Adrenal gland (tissue), 12 donors: Measurements from ENCODE around the gene FOXS1. TPM values are rescaled to one million over a fixed set of nuclear protein-coding genes. Genes with fewer than 3 reads are reported as not detected.

ENCODE experiments used
- DNase-seq, 7 donors: peaks; one replicate each; pipeline ENCODE4 v3.0.0-alpha.2; 2019 to 2020
- H3K27ac ChIP-seq, 5 donors: fragments of 200-600 bp; sonication (generic) in 4 of 5; 1 replicate in 3 of 5; 2 replicates in 2 of 5; pipeline versions ENCODE4 v1.5.1 to v1.8.0; 2016 to 2020; ENCODE audit warnings: mild to moderate bottlenecking in 1 of 5
- H3K27me3 ChIP-seq: fragments of 200-600 bp; 2 replicates; pipeline ENCODE4 v1.8.0; 2021
- H3K36me3 ChIP-seq, 2 donors: fragments of 200-600 bp; replicated peaks in 1 of 2; 1 replicate in 1 of 2; 2 replicates in 1 of 2; pipeline versions ENCODE4 v1.5.1 to v1.8.0; 2018 to 2022
- H3K4me1 ChIP-seq, 2 donors: fragments of 200-600 bp; replicated peaks in 1 of 2; 1 replicate in 1 of 2; 2 replicates in 1 of 2; pipeline versions ENCODE4 v1.5.1 to v1.8.0; 2018 to 2021
- H3K4me3 ChIP-seq, 4 donors: fragments of 200-600 bp; sonication (generic) in 3 of 4; one replicate each; pipeline ENCODE4 v1.5.1; 2016 to 2018
- H3K9me3 ChIP-seq, 3 donors: fragments of 200-600 bp; sonication (generic) in 1 of 3; replicated peaks in 1 of 3; 1 replicate in 2 of 3; 2 replicates in 1 of 3; pipeline versions ENCODE4 v1.5.1 to v1.8.0; 2016 to 2021
- POLR2A ChIP-seq, 2 donors: fragments of 450-650 bp; IDR thresholded peaks; one replicate each; pipeline ENCODE4 v1.6.1; 2017; ENCODE audit warnings: antibody characterized with exemption in 2 of 2, mild to moderate bottlenecking in 2 of 2, moderate library complexity in 1 of 2
- WGBS, 4 donors: extraction: QIAGEN DNeasy Blood & Tissue Kit in 2 of 4; methylation state at CpG; one replicate each; pipeline versions ENCODE4 v1.1.5 to v1.1.7; 2013 to 2017; 5-methylcytosine and 5-hydroxymethylcytosine counted together
- intact Hi-C, 2 donors: fragments of 100-400 bp; cut with DNase I; formaldehyde crosslinking; loops; one replicate each; pipeline versions ENCODE4 v1.14.1 to v1.15.0; 2022 to 2023
- polyA plus RNA-seq, 3 donors: library from polyadenylated mRNA; stranded (reverse); fragments of 200-250 nt in 2 of 3; fragments of 350-450 nt in 1 of 3; fragmentation: Illumina TruSeq in 1 of 3; extraction: RNeasy Lipid Tissue Mini Kit (QIAGEN cat#74804) in 1 of 3; gene quantifications; one replicate each; pipeline ENCODE4 v1.2.3, GENCODE V29; 2013 to 2014
- total RNA-seq, 9 donors: library from RNA; depleted of rRNA in 4 of 9; stranded (reverse); fragments of >200 nt in 4 of 9; fragments of 120-200 nt in 1 of 9; fragmentation: NEBNext Ultra II Directional in 1 of 9; extraction: Animal tissue kit (Norgen Biotek cat#: 25700) in 1 of 9; gene quantifications; one replicate each; pipeline versions ENCODE4 v1.1.0 to v1.2.4, GENCODE V29; 2013 to 2023
- TF ChIP-seq, protein P1 (sequence below), 6 experiments: fragments of 450-650 bp in 4 of 6; fragments of 200-600 bp in 2 of 6; sonication (generic) in 1 of 6; IDR thresholded peaks; 1 replicate in 5 of 6; 2 replicates in 1 of 6; pipeline versions ENCODE4 v1.5.1 to v1.8.0; 2016 to 2021; ENCODE audit warnings: antibody characterized with exemption in 6 of 6, mild to moderate bottlenecking in 2 of 6, moderate library complexity in 1 of 6
- donor health status: healthy with polysubstance abuse.
- donor health status: Bipolar disorder and iron deficiency.
- donor health status: DM: yes; HTN: yes; CAD: no.
- donor health status: DM: no; HTN: no; CAD: no.
- donor health status: DM: no; HTN: no; CAD: no.
- donor health status: DM: yes; HTN: yes; CAD: no.

FOXS1 gene
- total and polyA plus RNA-seq, 12 donors, result 0.22 to 6.0 (median 2.0) TPM

DNA sequence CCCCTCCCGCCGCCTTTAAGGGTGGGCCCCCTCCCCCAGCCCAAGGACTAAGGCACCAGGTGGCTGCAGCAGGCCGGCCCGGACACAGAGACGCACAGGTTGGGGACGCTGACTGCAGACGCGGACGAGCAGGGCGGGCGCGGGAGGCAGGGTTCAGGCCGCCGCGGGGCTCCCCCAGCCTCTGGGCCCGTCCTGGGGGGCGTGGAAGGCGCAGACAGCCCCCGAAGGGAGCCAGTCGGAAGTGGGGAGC lies 15.7 kb upstream of the FOXS1 start:
- TF ChIP-seq, protein P1, sequence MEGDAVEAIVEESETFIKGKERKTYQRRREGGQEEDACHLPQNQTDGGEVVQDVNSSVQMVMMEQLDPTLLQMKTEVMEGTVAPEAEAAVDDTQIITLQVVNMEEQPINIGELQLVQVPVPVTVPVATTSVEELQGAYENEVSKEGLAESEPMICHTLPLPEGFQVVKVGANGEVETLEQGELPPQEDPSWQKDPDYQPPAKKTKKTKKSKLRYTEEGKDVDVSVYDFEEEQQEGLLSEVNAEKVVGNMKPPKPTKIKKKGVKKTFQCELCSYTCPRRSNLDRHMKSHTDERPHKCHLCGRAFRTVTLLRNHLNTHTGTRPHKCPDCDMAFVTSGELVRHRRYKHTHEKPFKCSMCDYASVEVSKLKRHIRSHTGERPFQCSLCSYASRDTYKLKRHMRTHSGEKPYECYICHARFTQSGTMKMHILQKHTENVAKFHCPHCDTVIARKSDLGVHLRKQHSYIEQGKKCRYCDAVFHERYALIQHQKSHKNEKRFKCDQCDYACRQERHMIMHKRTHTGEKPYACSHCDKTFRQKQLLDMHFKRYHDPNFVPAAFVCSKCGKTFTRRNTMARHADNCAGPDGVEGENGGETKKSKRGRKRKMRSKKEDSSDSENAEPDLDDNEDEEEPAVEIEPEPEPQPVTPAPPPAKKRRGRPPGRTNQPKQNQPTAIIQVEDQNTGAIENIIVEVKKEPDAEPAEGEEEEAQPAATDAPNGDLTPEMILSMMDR (IDR thresholded peaks at IDR 0.05), result no peak
- no peak for TF ChIP-seq POLR2A (IDR thresholded peaks at IDR 0.05)
- peak overlapping the region in 2 of 4 donors; percentile 43 to 83 for H3K4me3 ChIP-seq
- H3K4me1 ChIP-seq, result peaks cover 14 to 20% of the 10 kb centered on the region in 2 donors
- no peaks in the 10 kb centered on the region for H3K9me3 ChIP-seq
- intact Hi-C loops, result no loop called here
- DNase-seq, result peak in 2 of 7 donors; percentile 23 to 34
- peak overlapping the region in 1 of 5 donors; percentile 34 for H3K27ac ChIP-seq
- 0% methylated on average over 6 to 20 of the region's 20 CpGs for WGBS, 4 donors
- no peaks in the 10 kb centered on the region for H3K27me3 ChIP-seq
- no peaks in the 10 kb centered on the region for H3K36me3 ChIP-seq

GRCh38 chr20:31860390-31861134 lies 15.2 kb upstream of the FOXS1 start:
- Histone ChIP-seq H3K27ac (peak overlapping the region in 1 of 5 donors; percentile 34), H3K4me1 (peaks cover 14 to 20% of the 10 kb centered on the region in 2 donors), H3K4me3 (peak overlapping the region in 2 of 4 donors; percentile 43 to 83), H3K36me3 (no peaks in the 10 kb centered on the region), H3K27me3 (no peaks in the 10 kb centered on the region), H3K9me3 (no peaks in the 10 kb centered on the region)
- TF ChIP-seq, protein P1 (IDR thresholded peaks at IDR 0.05), result no peak
- peak in 1 of 2 donors; percentile 54 for TF ChIP-seq POLR2A (IDR thresholded peaks at IDR 0.05)
- 15 to 20% (median 18%) methylated on average over 12 to 15 of the region's 15 CpGs for WGBS, 4 donors
- intact Hi-C loops, result no loop called here
- DNase-seq, result peak; percentile 53 to 80 (median 67)

DNA sequence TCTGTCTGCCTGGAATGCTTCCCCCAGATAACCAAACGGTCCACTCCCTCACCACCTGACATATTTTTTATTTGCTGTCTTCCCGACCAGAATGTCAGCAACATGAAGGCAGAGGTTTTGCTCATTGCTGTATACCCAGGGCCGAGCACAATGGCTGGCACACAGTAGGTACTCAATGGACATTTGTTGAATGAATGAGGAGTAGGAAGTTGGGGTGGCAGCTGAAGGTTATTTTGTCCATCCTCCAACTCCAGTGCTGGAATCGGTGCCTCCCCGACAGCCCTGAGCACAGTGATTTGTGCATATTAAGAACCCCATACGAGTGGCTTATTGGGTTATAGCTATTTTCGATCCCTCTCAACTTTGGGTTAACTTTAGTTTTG lies 14.6 kb upstream of the FOXS1 start:
- Histone ChIP-seq H3K27ac (no peak overlapping the region), H3K4me1 (peaks cover 14 to 20% of the 10 kb centered on the region in 2 donors), H3K36me3 (no peaks in the 10 kb centered on the region), H3K9me3 (no peaks in the 10 kb centered on the region), H3K27me3 (no peaks in the 10 kb centered on the region), H3K4me3 (no peak overlapping the region)
- 21 to 62% (median 43%) methylated on average over 5 to 7 of the region's 7 CpGs for whole genome bisulfite sequencing, 4 donors
- no peak for DNase-seq
- TF ChIP-seq, protein P1 (IDR thresholded peaks at IDR 0.05), result no peak
- TF ChIP-seq POLR2A (IDR thresholded peaks at IDR 0.05), result no peak
- intact Hi-C loops, result loop anchor here (10.0 kb wide), 3 partner anchors 175 to 795 kb away; no protein-coding TSS in a partner anchor

GRCh38 chr20:31859266-31859997 lies 14.0 kb upstream of the FOXS1 start:
- Histone ChIP-seq H3K36me3 (no peaks in the 10 kb centered on the region), H3K27ac (no peak overlapping the region), H3K27me3 (no peaks in the 10 kb centered on the region), H3K9me3 (no peaks in the 10 kb centered on the region), H3K4me1 (peaks cover 14 to 20% of the 10 kb centered on the region in 2 donors), H3K4me3 (no peak overlapping the region)
- WGBS, 4 donors, result 92 to 98% (median 94%) methylated on average over 5 of the region's 5 CpGs
- TF ChIP-seq, protein P1 (IDR thresholded peaks at IDR 0.05), result no peak
- no peak for TF ChIP-seq POLR2A (IDR thresholded peaks at IDR 0.05)
- intact Hi-C loops, result loop anchor here (10.0 kb wide), 3 partner anchors 175 to 795 kb away; no protein-coding TSS in a partner anchor
- DNase-seq, result peak in 1 of 7 donors; percentile 6
